A549 (cell line): ENCODE data around the gene NRXN3.

Experiments used
- HOXA7 ChIP-seq: fragments of 250-450 bp; sonication (Bioruptor Pico); IDR thresholded peaks from 2 replicates; pipeline ENCODE4 v1.5.0; 2020; ENCODE audit warnings: mild to moderate bottlenecking, moderate library complexity
- TF ChIP-seq, protein P1 (sequence below): fragments of >200 bp; sonication (Bioruptor Twin); formaldehyde crosslinking; IDR thresholded peaks from 3 replicates; pipeline ENCODE4 v1.5.1; 2016

DNA sequence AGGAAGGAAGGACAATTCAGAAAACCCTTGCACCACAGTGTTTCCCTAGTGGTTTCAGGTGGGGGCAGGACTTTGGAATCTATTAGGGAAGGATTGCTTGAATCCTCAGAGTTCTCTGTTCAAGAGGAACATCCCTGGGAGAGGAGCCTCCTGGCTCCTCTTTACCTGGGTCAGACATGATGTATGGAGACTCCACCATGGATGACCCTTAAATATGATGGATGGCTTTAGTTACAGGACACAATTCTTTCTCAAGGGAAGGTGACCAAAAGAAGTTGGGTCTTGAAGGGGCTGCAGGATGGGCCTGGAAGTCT lies 396.6 kb downstream of the NRXN3 start:
- TF ChIP-seq, protein P1, sequence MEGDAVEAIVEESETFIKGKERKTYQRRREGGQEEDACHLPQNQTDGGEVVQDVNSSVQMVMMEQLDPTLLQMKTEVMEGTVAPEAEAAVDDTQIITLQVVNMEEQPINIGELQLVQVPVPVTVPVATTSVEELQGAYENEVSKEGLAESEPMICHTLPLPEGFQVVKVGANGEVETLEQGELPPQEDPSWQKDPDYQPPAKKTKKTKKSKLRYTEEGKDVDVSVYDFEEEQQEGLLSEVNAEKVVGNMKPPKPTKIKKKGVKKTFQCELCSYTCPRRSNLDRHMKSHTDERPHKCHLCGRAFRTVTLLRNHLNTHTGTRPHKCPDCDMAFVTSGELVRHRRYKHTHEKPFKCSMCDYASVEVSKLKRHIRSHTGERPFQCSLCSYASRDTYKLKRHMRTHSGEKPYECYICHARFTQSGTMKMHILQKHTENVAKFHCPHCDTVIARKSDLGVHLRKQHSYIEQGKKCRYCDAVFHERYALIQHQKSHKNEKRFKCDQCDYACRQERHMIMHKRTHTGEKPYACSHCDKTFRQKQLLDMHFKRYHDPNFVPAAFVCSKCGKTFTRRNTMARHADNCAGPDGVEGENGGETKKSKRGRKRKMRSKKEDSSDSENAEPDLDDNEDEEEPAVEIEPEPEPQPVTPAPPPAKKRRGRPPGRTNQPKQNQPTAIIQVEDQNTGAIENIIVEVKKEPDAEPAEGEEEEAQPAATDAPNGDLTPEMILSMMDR, result no peak
- TF ChIP-seq HOXA7 (CRISPR knock-in tag), result no peak
